Liver (tissue), 9 donors: Measurements from ENCODE around the gene ZDHHC11. TPM values are rescaled to one million over a fixed set of nuclear protein-coding genes. Genes with fewer than 3 reads are reported as not detected.

Experiments
- DNase-seq: peaks from one replicate; pipeline ENCODE4 v3.0.0-alpha.2; 2017; ENCODE audit warnings: low spot score
- H3K27ac ChIP-seq, 2 donors: one replicate each; pipeline ENCODE4 v1.7.0; 2013; ENCODE audit warnings: inconsistent platforms in 2 of 2, low read length in 2 of 2, control low read depth in 1 of 2, low read depth in 1 of 2, mild to moderate bottlenecking in 1 of 2
- H3K27me3 ChIP-seq, 4 donors: one replicate each; pipeline versions ENCODE4 v1.6.1 to v1.7.0; 2013; ENCODE audit warnings: low read length in 3 of 4, inconsistent platforms in 1 of 4, mild to moderate bottlenecking in 1 of 4, moderate library complexity in 1 of 4; ENCODE audit not compliant: control insufficient read depth in 4 of 4, insufficient read depth in 4 of 4
- H3K36me3 ChIP-seq, 4 donors: one replicate each; pipeline versions ENCODE4 v1.6.1 to v1.7.0; 2013; ENCODE audit warnings: low read length in 3 of 4, mild to moderate bottlenecking in 3 of 4, low read depth in 1 of 4, moderate library complexity in 1 of 4; ENCODE audit not compliant: control insufficient read depth in 4 of 4, insufficient read depth in 3 of 4
- H3K4me1 ChIP-seq, 4 donors: one replicate each; pipeline versions ENCODE4 v1.6.1 to v1.7.0; 2013; ENCODE audit warnings: low read length in 3 of 4, mild to moderate bottlenecking in 3 of 4, moderate library complexity in 1 of 4; ENCODE audit not compliant: control insufficient read depth in 4 of 4, insufficient read depth in 4 of 4
- H3K4me3 ChIP-seq, 3 donors: one replicate each; pipeline versions ENCODE4 v1.6.1 to v1.7.0; 2013; ENCODE audit warnings: low read length in 3 of 3, control low read depth in 1 of 3, low read depth in 1 of 3, mild to moderate bottlenecking in 1 of 3
- H3K9ac ChIP-seq, 2 donors: one replicate each; pipeline ENCODE4 v1.7.0; 2013; ENCODE audit warnings: low read length in 2 of 2, mild to moderate bottlenecking in 2 of 2, moderate library complexity in 2 of 2, control low read depth in 1 of 2, low read depth in 1 of 2
- H3K9me3 ChIP-seq, 4 donors: one replicate each; pipeline versions ENCODE4 v1.6.1 to v1.7.0; 2013; ENCODE audit warnings: low read length in 3 of 4; ENCODE audit not compliant: control insufficient read depth in 4 of 4
- ATF3 ChIP-seq: IDR thresholded peaks from 2 replicates; pipeline ENCODE4 v1.6.1; 2016; ENCODE audit warnings: antibody characterized with exemption
- CTCF ChIP-seq: fragments of 150-350 bp; IDR thresholded peaks from 2 replicates; pipeline ENCODE4 v1.5.1; 2017; ENCODE audit warnings: improper control_type of control experiment, low read depth, low read length; ENCODE audit not compliant: missing input control
- FOXA1 ChIP-seq: IDR thresholded peaks from 2 replicates; pipeline ENCODE4 v1.6.1; 2016; ENCODE audit warnings: antibody characterized with exemption
- FOXA2 ChIP-seq: IDR thresholded peaks from 2 replicates; pipeline ENCODE4 v1.6.1; 2016; ENCODE audit warnings: antibody characterized with exemption
- GABPA ChIP-seq, 2 donors: IDR thresholded peaks in 1 of 2; conservative IDR thresholded peaks in 1 of 2; 2 replicates each; pipeline ENCODE4 v1.6.1; 2016; ENCODE audit warnings: antibody characterized with exemption in 2 of 2, mild to moderate bottlenecking in 1 of 2, moderate library complexity in 1 of 2
- HNF4A ChIP-seq, 2 donors: conservative IDR thresholded peaks; 2 replicates each; pipeline ENCODE4 v1.6.1; 2016; ENCODE audit warnings: antibody characterized with exemption in 2 of 2, mild to moderate bottlenecking in 2 of 2
- HNF4G ChIP-seq: IDR thresholded peaks from 2 replicates; pipeline ENCODE4 v1.6.1; 2016; ENCODE audit warnings: antibody characterized with exemption
- JUND ChIP-seq, 2 donors: IDR thresholded peaks; 2 replicates each; pipeline ENCODE4 v1.6.1; 2016; ENCODE audit warnings: antibody characterized with exemption in 2 of 2
- MAX ChIP-seq: IDR thresholded peaks from 2 replicates; pipeline ENCODE4 v1.6.1; 2016; ENCODE audit warnings: antibody characterized with exemption
- NR2F2 ChIP-seq: IDR thresholded peaks from 2 replicates; pipeline ENCODE4 v1.6.1; 2016; ENCODE audit warnings: antibody characterized with exemption
- RAD21 ChIP-seq, 2 donors: IDR thresholded peaks; 2 replicates each; pipeline ENCODE4 v1.6.1; 2016; ENCODE audit warnings: antibody characterized with exemption in 2 of 2, mild to moderate bottlenecking in 2 of 2
- RXRA ChIP-seq, 2 donors: IDR thresholded peaks; 2 replicates each; pipeline ENCODE4 v1.6.1; 2017 to 2018; ENCODE audit warnings: antibody characterized with exemption in 2 of 2, mild to moderate bottlenecking in 1 of 2
- SP1 ChIP-seq: IDR thresholded peaks from 2 replicates; pipeline ENCODE4 v1.6.1; 2018; ENCODE audit warnings: antibody characterized with exemption, mild to moderate bottlenecking
- YY1 ChIP-seq: IDR thresholded peaks from 2 replicates; pipeline ENCODE4 v1.6.1; 2016; ENCODE audit warnings: antibody characterized with exemption, mild to moderate bottlenecking
- ZBTB33 ChIP-seq: IDR thresholded peaks from 2 replicates; pipeline ENCODE4 v1.6.1; 2016; ENCODE audit warnings: antibody characterized with exemption
- WGBS: extraction: QIAGEN DNeasy Blood & Tissue Kit; methylation state at CpG from one replicate; pipeline ENCODE4 v1.1.7; 2013; 5-methylcytosine and 5-hydroxymethylcytosine counted together
- polyA plus RNA-seq, 2 donors: library from polyadenylated mRNA; stranded (reverse) in 1 of 2; unstranded in 1 of 2; fragments of 200-250 nt in 1 of 2; fragments of >200 nt in 1 of 2; fragmentation: Nextera tagmentation in 1 of 2; extraction: Ambion mirVana in 1 of 2; gene quantifications; one replicate each; pipeline versions ENCODE4 v1.2.1 to v1.2.3, GENCODE V29; 2013 to 2015
- total RNA-seq, 2 donors: library from RNA; depleted of rRNA; stranded (reverse); fragments of >200 nt; gene quantifications; one replicate each; pipeline ENCODE4 v1.2.3, GENCODE V29; 2014
- donor health status: healthy.
- donor health status: healthy.
- donor health status: healthy.
- donor health status: healthy.
- donor health status: healthy.

Gene ZDHHC11
- total and polyA plus RNA-seq, 4 donors: 0.93 to 3.2 (median 1.3) TPM

GRCh38 chr5:864492-865167 is 13.8 kb upstream of the ZDHHC11 start:
- TF ChIP-seq HNF4A (conservative IDR thresholded peaks at IDR 0.05) (peak in 1 of 2 donors; percentile 49), MAX (no peak), RXRA (IDR thresholded peaks at IDR 0.05) (peak in 1 of 2 donors; percentile 29), FOXA2 (no peak), FOXA1 (no peak), SP1 (peak; percentile 21), RAD21 (IDR thresholded peaks at IDR 0.05) (peak in 1 of 2 donors; percentile 32), CTCF (no peak), NR2F2 (peak; percentile 67)
- Histone ChIP-seq H3K27me3 (no peaks in the 10 kb centered on the region), H3K9me3 (no peaks in the 10 kb centered on the region), H3K9ac (no peak overlapping the region), H3K36me3 (peaks cover 8 to 58% (median 31%) of the 10 kb centered on the region in 4 donors), H3K4me1 (peaks cover 0 to 2% (median 0%) of the 10 kb centered on the region in 4 donors), H3K27ac (no peak overlapping the region), H3K4me3 (no peak overlapping the region)
- no peak for DNase-seq
- 78% methylated on average over 15 of the region's 15 CpGs for WGBS

- TF ChIP-seq ZBTB33: no peak
- Histone ChIP-seq H3K36me3 (peaks cover 4 to 45% (median 18%) of the 10 kb centered on the region in 4 donors), H3K27ac (no peak overlapping the region), H3K27me3 (no peaks in the 10 kb centered on the region), H3K4me3 (no peak overlapping the region), H3K9ac (no peak overlapping the region), H3K4me1 (peaks cover 0 to 2% (median 0%) of the 10 kb centered on the region in 4 donors), H3K9me3 (no peaks in the 10 kb centered on the region)
- no peak for DNase-seq
- 94% methylated on average over 16 of the region's 16 CpGs for WGBS
Observed at GRCh38 chr5:863244-863805, 12.5 kb upstream of the ZDHHC11 start.

- Histone ChIP-seq H3K4me3 (no peak overlapping the region), H3K9ac (no peak overlapping the region), H3K27ac (no peak overlapping the region), H3K4me1 (peaks cover 0 to 2% (median 0%) of the 10 kb centered on the region in 4 donors), H3K27me3 (no peaks in the 10 kb centered on the region), H3K36me3 (peaks cover 4 to 38% (median 11%) of the 10 kb centered on the region in 4 donors), H3K9me3 (no peaks in the 10 kb centered on the region)
- DNase-seq: no peak
- WGBS: 94% methylated on average over 25 of the region's 25 CpGs
- TF ChIP-seq FOXA1 (no peak), JUND (IDR thresholded peaks at IDR 0.05) (no peak), SP1 (no peak), HNF4G (no peak), YY1 (no peak), FOXA2 (no peak), RXRA (IDR thresholded peaks at IDR 0.05) (no peak), ZBTB33 (no peak), ATF3 (no peak), MAX (no peak), GABPA (IDR thresholded peaks at IDR 0.05 in 1 of 2, conservative IDR thresholded peaks at IDR 0.05 in 1 of 2) (no peak), HNF4A (conservative IDR thresholded peaks at IDR 0.05) (no peak)
Observed at GRCh38 chr5:862367-863243, 11.8 kb upstream of the ZDHHC11 start.
